Stomach smooth muscle (tissue), 2 donors: ENCODE data around the gene PIK3AP1.

ENCODE experiments used
- H3K27ac ChIP-seq: one replicate; pipeline ENCODE4 v1.7.0; 2013; ENCODE audit warnings: mild to moderate bottlenecking, low read length, inconsistent platforms
- H3K27me3 ChIP-seq, 2 donors: one replicate each; pipeline ENCODE4 v1.7.0; 2013; ENCODE audit warnings: low read length in 2 of 2; ENCODE audit not compliant: insufficient read depth in 2 of 2, control insufficient read depth in 1 of 2
- H3K36me3 ChIP-seq, 2 donors: one replicate each; pipeline ENCODE4 v1.7.0; 2013; ENCODE audit warnings: low read length in 2 of 2; ENCODE audit not compliant: control insufficient read depth in 2 of 2, insufficient read depth in 2 of 2
- H3K4me1 ChIP-seq: one replicate; pipeline ENCODE4 v1.7.0; 2013; ENCODE audit warnings: low read length; ENCODE audit not compliant: control insufficient read depth, insufficient read depth
- H3K4me3 ChIP-seq, 2 donors: one replicate each; pipeline ENCODE4 v1.7.0; 2013; ENCODE audit warnings: low read length in 2 of 2
- H3K9ac ChIP-seq, 2 donors: one replicate each; pipeline ENCODE4 v1.7.0; 2013; ENCODE audit warnings: low read length in 2 of 2, mild to moderate bottlenecking in 1 of 2
- H3K9me3 ChIP-seq, 2 donors: one replicate each; pipeline ENCODE4 v1.7.0; 2013; ENCODE audit warnings: low read length in 2 of 2; ENCODE audit not compliant: control insufficient read depth in 2 of 2
- donor health status: healthy.
- donor health status: Pancreatic carcinoma.

The PIK3AP1 gene

DNA sequence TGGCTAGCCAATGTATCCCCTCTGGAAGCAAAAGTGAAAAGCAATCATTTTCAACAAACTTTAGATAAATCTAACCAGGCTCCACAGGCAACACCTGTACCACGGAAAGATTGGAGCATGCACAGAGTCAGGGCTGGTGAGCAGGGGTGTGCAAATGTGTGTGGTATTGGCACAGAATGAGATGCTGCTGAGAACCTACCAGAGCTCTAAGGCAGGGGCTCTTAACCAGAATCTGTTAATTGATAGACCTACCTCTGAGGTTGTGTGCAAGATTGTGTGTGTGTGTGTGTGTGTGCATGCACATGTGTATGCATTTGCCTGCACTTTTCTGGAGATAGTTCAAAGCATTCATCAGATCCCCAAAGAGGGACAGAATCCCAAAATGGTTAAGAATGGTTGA, 62.9 kb downstream of the PIK3AP1 start:
- Histone ChIP-seq H3K9me3 (no peaks in the 10 kb centered on the region), H3K27me3 (no peaks in the 10 kb centered on the region), H3K36me3 (no peaks in the 10 kb centered on the region), H3K4me3 (no peak overlapping the region), H3K9ac (no peak overlapping the region), H3K4me1 (no peaks in the 10 kb centered on the region), H3K27ac (no peak overlapping the region)

DNA sequence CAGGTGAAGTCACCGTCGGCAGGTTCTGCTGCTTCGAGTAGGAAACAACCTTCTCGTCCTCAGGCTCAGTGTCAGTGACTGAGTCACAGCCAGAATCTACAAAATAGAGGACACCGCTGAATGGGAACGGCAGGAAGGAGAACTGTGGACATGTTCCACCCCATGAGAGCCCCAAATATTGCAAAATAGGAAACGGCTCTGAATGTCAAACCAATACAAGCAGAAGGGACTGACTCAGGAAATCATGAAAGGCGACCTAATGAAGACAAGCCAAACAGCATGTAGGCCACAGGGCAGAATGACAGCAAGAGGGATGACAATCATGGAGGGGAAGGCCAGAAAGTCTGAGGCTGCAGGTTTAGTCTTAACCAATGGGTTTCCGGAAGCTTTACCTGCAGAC, 63.5 kb downstream of the PIK3AP1 start:
- no peak overlapping the region for H3K27ac ChIP-seq
- no peaks in the 10 kb centered on the region for H3K9me3 ChIP-seq
- H3K4me3 ChIP-seq, result no peak overlapping the region
- no peaks in the 10 kb centered on the region for H3K36me3 ChIP-seq
- no peaks in the 10 kb centered on the region for H3K4me1 ChIP-seq
- H3K27me3 ChIP-seq, result no peaks in the 10 kb centered on the region
- H3K9ac ChIP-seq, result no peak overlapping the region

DNA sequence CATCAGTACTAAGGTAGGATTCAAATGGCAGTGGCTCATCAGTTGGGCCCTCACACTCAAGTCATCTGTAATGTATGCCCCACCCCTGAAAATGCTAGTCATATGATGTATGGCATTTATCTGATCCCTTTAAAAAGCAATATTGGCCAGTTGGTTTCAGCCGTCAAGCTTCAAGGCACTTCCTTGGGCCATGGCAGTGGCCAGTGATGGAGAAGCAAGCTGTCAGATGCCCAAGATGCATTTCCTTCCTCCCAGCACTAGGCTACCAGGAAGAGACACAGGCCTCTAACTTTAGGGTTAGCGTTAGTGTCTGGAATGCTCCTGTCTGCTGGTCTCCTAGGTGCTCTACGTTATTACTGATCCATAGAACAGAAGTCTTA, 64.1 kb downstream of the PIK3AP1 start:
- no peak overlapping the region for H3K4me3 ChIP-seq
- no peaks in the 10 kb centered on the region for H3K36me3 ChIP-seq
- H3K9ac ChIP-seq, result no peak overlapping the region
- no peaks in the 10 kb centered on the region for H3K27me3 ChIP-seq
- no peak overlapping the region for H3K27ac ChIP-seq
- no peaks in the 10 kb centered on the region for H3K4me1 ChIP-seq
- H3K9me3 ChIP-seq, result no peaks in the 10 kb centered on the region

- no peak overlapping the region for H3K4me3 ChIP-seq
- no peak overlapping the region for H3K27ac ChIP-seq
- no peaks in the 10 kb centered on the region for H3K9me3 ChIP-seq
- H3K36me3 ChIP-seq, result no peaks in the 10 kb centered on the region
- H3K27me3 ChIP-seq, result no peaks in the 10 kb centered on the region
- no peaks in the 10 kb centered on the region for H3K4me1 ChIP-seq
- H3K9ac ChIP-seq, result no peak overlapping the region
Observed at GRCh38 chr10:96655461-96656197, 64.7 kb downstream of the PIK3AP1 start.

DNA sequence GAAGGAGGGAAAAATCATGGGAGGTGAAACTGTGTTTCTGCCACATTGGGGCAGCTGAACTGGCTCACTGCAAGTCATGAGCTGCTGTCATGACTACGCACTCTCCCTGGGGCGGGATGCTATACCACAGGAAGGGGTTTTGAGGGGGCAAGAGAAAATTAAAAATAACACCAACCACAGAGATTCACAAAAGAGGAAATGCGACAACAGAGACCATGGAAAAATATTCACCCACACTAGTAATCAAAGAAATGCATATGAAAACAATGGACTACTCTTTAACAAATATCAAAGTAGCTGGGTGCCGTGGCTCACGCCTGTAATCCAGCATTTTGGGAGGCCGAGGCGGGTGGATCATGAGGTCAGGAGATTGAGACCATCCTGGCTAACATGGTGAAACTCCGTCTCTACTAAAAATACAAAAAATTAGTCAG, 68.3 kb downstream of the PIK3AP1 start:
- Histone ChIP-seq H3K9me3 (no peaks in the 10 kb centered on the region), H3K9ac (no peak overlapping the region), H3K27me3 (no peaks in the 10 kb centered on the region), H3K4me1 (no peaks in the 10 kb centered on the region), H3K36me3 (no peaks in the 10 kb centered on the region), H3K4me3 (no peak overlapping the region), H3K27ac (no peak overlapping the region)

GRCh38 chr10:96650958-96651357, 69.4 kb downstream of the PIK3AP1 start:
- H3K9ac ChIP-seq, result no peak overlapping the region
- no peaks in the 10 kb centered on the region for H3K36me3 ChIP-seq
- no peaks in the 10 kb centered on the region for H3K4me1 ChIP-seq
- H3K27ac ChIP-seq, result no peak overlapping the region
- H3K27me3 ChIP-seq, result peaks cover 0 to 2% of the 10 kb centered on the region in 2 donors
- H3K9me3 ChIP-seq, result no peaks in the 10 kb centered on the region
- no peak overlapping the region for H3K4me3 ChIP-seq

DNA sequence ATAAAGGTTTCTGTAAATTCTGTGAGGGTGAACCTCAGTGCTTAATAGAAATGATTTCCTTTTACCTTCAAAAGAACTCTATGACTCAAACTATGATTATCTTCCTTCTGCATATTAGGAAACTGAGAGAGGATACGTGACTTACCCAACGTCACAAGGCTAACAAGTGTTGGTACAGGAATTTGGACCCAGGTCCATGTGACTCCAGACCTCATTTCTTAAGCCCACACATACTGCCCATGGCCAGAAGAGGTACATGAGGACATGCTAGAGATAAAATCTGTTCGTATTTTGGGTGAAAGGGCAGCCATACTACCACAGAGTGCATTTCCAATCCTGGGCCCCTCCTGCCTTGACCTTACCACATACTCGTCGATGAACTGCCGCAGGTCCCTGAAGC, 72.0 kb downstream of the PIK3AP1 start:
- Histone ChIP-seq H3K27ac (no peak overlapping the region), H3K9me3 (no peaks in the 10 kb centered on the region), H3K4me1 (no peaks in the 10 kb centered on the region), H3K27me3 (peaks cover 0 to 2% of the 10 kb centered on the region in 2 donors), H3K9ac (no peak overlapping the region), H3K36me3 (no peaks in the 10 kb centered on the region), H3K4me3 (no peak overlapping the region)

GRCh38 chr10:96647466-96647865, 72.8 kb downstream of the PIK3AP1 start:
- Histone ChIP-seq H3K27me3 (peaks cover 0 to 2% of the 10 kb centered on the region in 2 donors), H3K9me3 (no peaks in the 10 kb centered on the region), H3K9ac (no peak overlapping the region), H3K4me3 (no peak overlapping the region), H3K27ac (no peak overlapping the region), H3K36me3 (no peaks in the 10 kb centered on the region), H3K4me1 (no peaks in the 10 kb centered on the region)

- Histone ChIP-seq H3K27me3 (peaks cover 0 to 2% of the 10 kb centered on the region in 2 donors), H3K27ac (no peak overlapping the region), H3K9ac (no peak overlapping the region), H3K36me3 (no peaks in the 10 kb centered on the region), H3K4me1 (no peaks in the 10 kb centered on the region), H3K9me3 (no peaks in the 10 kb centered on the region), H3K4me3 (no peak overlapping the region)
Observed at GRCh38 chr10:96646751-96647166, 73.6 kb downstream of the PIK3AP1 start.

DNA sequence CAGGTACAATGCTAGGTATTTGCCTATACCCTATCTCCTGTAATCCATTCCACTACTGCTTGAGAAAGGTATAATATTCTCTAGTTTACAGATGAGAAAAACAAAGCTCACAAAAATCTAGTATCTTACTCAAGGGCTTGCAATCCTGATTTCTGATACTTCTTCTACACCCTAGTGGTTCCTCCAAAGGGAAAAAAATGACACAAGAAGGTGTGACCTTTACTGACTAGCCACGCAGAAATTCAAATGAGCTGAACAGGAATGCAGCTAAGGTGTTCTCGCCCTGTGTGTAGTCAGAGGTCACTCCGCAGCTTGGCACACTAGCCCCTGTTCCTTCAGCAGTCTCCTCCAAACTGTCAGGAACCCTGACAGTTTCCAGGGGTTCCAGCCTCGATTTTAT, 74.0 kb downstream of the PIK3AP1 start:
- Histone ChIP-seq H3K4me1 (no peaks in the 10 kb centered on the region), H3K9me3 (no peaks in the 10 kb centered on the region), H3K27ac (no peak overlapping the region), H3K9ac (no peak overlapping the region), H3K36me3 (no peaks in the 10 kb centered on the region), H3K4me3 (no peak overlapping the region), H3K27me3 (peaks cover 0 to 2% of the 10 kb centered on the region in 2 donors)

DNA sequence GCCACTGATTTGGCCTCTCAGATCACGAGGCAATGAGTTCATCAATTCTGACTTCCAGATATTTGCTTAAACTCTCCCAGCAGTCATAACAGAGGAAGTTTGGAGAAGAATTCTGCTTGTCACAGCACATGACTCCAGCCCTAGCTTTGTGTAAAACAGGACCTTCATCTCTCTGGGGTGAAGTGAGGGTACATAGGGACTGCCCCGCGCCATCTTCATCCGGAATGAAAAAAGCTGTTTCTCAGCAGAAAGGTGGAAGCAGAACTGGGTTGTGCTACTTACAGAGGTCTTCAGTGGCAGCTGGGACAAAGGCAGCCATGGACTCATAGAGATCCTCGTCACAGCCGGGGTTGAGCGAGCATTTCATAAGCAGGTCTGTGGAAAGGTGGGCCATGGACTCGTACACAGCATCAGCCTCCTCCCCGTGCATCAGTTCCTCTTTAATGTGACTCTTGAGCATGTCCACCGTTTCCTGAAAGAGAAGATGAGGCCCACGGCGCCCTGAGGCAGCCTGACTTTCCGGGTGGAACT, 75.1 kb downstream of the PIK3AP1 start:
- Histone ChIP-seq H3K4me1 (no peaks in the 10 kb centered on the region), H3K27ac (no peak overlapping the region)

More for the DNA sequence above, 75.1 kb downstream of the PIK3AP1 start:
- Histone ChIP-seq H3K9me3 (no peaks in the 10 kb centered on the region), H3K27me3 (peaks cover 0 to 2% of the 10 kb centered on the region in 2 donors), H3K36me3 (no peaks in the 10 kb centered on the region), H3K9ac (no peak overlapping the region), H3K4me3 (no peak overlapping the region)
